K562 (cell line): ENCODE measurements around the gene ICE2.

Experiments
- BACH1 ChIP-seq: fragments of 200-800 bp; sonication (Bioruptor generic); IDR thresholded peaks from 2 replicates; pipeline ENCODE4 v1.6.1; 2016; ENCODE audit warnings: missing genetic modification characterization, missing compliant biosample characterization
- FUS ChIP-seq: fragments of 200-400 bp; formaldehyde crosslinking; optimal IDR thresholded peaks from 2 replicates; pipeline ENCODE3; 2017; ENCODE audit warnings: low read depth, low read length
- KLF1 ChIP-seq: fragments of 450-650 bp; IDR thresholded peaks from 2 replicates; pipeline ENCODE4 v1.6.1; 2016; ENCODE audit warnings: missing genetic modification characterization, missing compliant biosample characterization

GRCh38 chr15:60416484-60416883 lies 62.5 kb downstream of the ICE2 start:
- TF ChIP-seq FUS = no peak
- no peak for TF ChIP-seq KLF1 (tag)
- no peak for TF ChIP-seq BACH1 (tag)
